Ascending aorta (tissue), 2 donors: ENCODE results near the gene GOLGA3. TPM values are rescaled to one million over a fixed set of nuclear protein-coding genes. Genes with fewer than 3 reads are reported as not detected.

Experiments used
- DNase-seq, 2 donors: peaks; one replicate each; pipeline ENCODE4 v3.0.0-alpha.2; 2019; ENCODE audit warnings: low spot score in 2 of 2
- H3K27ac ChIP-seq, 2 donors: fragments of 200-600 bp; sonication (generic); one replicate each; pipeline ENCODE4 v1.5.1; 2016 to 2017; ENCODE audit warnings: mild to moderate bottlenecking in 1 of 2
- H3K27me3 ChIP-seq: fragments of 200-600 bp; sonication (generic); one replicate; pipeline ENCODE4 v1.5.1; 2017
- H3K36me3 ChIP-seq, 2 donors: fragments of 200-600 bp; sonication (generic); one replicate each; pipeline ENCODE4 v1.5.1; 2016
- H3K4me1 ChIP-seq, 2 donors: fragments of 200-600 bp; sonication (generic); one replicate each; pipeline ENCODE4 v1.5.1; 2016 to 2017; ENCODE audit warnings: mild to moderate bottlenecking in 1 of 2
- H3K4me3 ChIP-seq, 2 donors: fragments of 200-600 bp; sonication (generic); one replicate each; pipeline ENCODE4 v1.5.1; 2016 to 2017; ENCODE audit warnings: mild to moderate bottlenecking in 1 of 2
- H3K9me3 ChIP-seq, 2 donors: fragments of 200-600 bp; sonication (generic); one replicate each; pipeline ENCODE4 v1.5.1; 2016
- CTCF ChIP-seq, 3 experiments: fragments of 200-600 bp in 2 of 3; fragments of 450-650 bp in 1 of 3; sonication (generic) in 2 of 3; IDR thresholded peaks; one replicate each; pipeline ENCODE4 v1.5.1; 2016 to 2019; ENCODE audit warnings: antibody characterized with exemption in 3 of 3, mild to moderate bottlenecking in 1 of 3, moderate library complexity in 1 of 3
- intact Hi-C: fragments of 100-400 bp; cut with DNase I; formaldehyde crosslinking; loops from one replicate; pipeline ENCODE4 v1.15.1; 2023
- total RNA-seq: library from RNA; depleted of rRNA; stranded (reverse); fragments of >200 nt; gene quantifications from one replicate; pipeline ENCODE4 v1.1.0, GENCODE V29; 2016

The GOLGA3 gene
- total RNA-seq, 1 donor from 2014 or later = 173 TPM

- Histone ChIP-seq H3K4me1 (no peaks in the 10 kb centered on the region), H3K4me3 (no peak overlapping the region), H3K36me3 (peaks cover 76 to 87% of the 10 kb centered on the region in 2 donors), H3K9me3 (no peaks in the 10 kb centered on the region), H3K27me3 (no peaks in the 10 kb centered on the region), H3K27ac (no peak overlapping the region)
- intact Hi-C loops = no loop called here
- no peak for DNase-seq
- no peak for TF ChIP-seq CTCF (IDR thresholded peaks at IDR 0.05)
Measured at GRCh38 chr12:132773077-132773955, 55.4 kb downstream of the GOLGA3 start.

GRCh38 chr12:132772606-132773005, 56.1 kb downstream of the GOLGA3 start:
- Histone ChIP-seq H3K9me3 (no peaks in the 10 kb centered on the region), H3K4me3 (no peak overlapping the region), H3K4me1 (no peaks in the 10 kb centered on the region), H3K27ac (no peak overlapping the region), H3K36me3 (peaks cover 70 to 81% of the 10 kb centered on the region in 2 donors), H3K27me3 (no peaks in the 10 kb centered on the region)
- intact Hi-C loops = no loop called here
- DNase-seq = no peak
- TF ChIP-seq CTCF (IDR thresholded peaks at IDR 0.05) = no peak

GRCh38 chr12:132771126-132771838, 57.4 kb downstream of the GOLGA3 start:
- no peaks in the 10 kb centered on the region for H3K9me3 ChIP-seq
- DNase-seq = no peak
- intact Hi-C loops = no loop called here
- H3K27ac ChIP-seq = peak overlapping the region in 1 of 2 donors; percentile 11
- TF ChIP-seq CTCF (IDR thresholded peaks at IDR 0.05) = no peak
- H3K4me1 ChIP-seq = peaks cover 0 to 5% of the 10 kb centered on the region in 2 donors
- H3K27me3 ChIP-seq = no peaks in the 10 kb centered on the region
- H3K36me3 ChIP-seq = peaks cover 57 to 68% of the 10 kb centered on the region in 2 donors
- no peak overlapping the region for H3K4me3 ChIP-seq

- Histone ChIP-seq H3K36me3 (peaks cover 12 to 23% of the 10 kb centered on the region in 2 donors), H3K27me3 (no peaks in the 10 kb centered on the region), H3K4me1 (peaks cover 4 to 8% of the 10 kb centered on the region in 2 donors), H3K4me3 (no peak overlapping the region), H3K9me3 (no peaks in the 10 kb centered on the region), H3K27ac (peak overlapping the region; percentile 45 to 74)
- no peak for TF ChIP-seq CTCF (IDR thresholded peaks at IDR 0.05)
- intact Hi-C loops = no loop called here
- no peak for DNase-seq
Measured at GRCh38 chr12:132766380-132767085, 62.1 kb downstream of the GOLGA3 start.

GRCh38 chr12:132765361-132765760, 63.3 kb downstream of the GOLGA3 start:
- no peak for TF ChIP-seq CTCF (IDR thresholded peaks at IDR 0.05)
- no peak overlapping the region for H3K27ac ChIP-seq
- no peaks in the 10 kb centered on the region for H3K27me3 ChIP-seq
- intact Hi-C loops = no loop called here
- H3K4me1 ChIP-seq = peaks cover 8 to 9% of the 10 kb centered on the region in 2 donors
- H3K4me3 ChIP-seq = no peak overlapping the region
- no peaks in the 10 kb centered on the region for H3K9me3 ChIP-seq
- no peak for DNase-seq
- peaks cover 4 to 12% of the 10 kb centered on the region in 2 donors for H3K36me3 ChIP-seq
